Parathyroid adenoma (tissue), 2 donors: Measurements from ENCODE around the gene OARD1.
"Not testable (repeated sequence)": the region's sequence is repeated elsewhere in the genome, so short reads cannot be mapped to it uniquely, and the experiment has no call there.

Experiments used
- H2AFZ ChIP-seq: fragments of 300-600 bp; sonication (generic); one replicate; pipeline ENCODE4 v1.7.0; 2017; ENCODE audit warnings: antibody characterized with exemption, mild to moderate bottlenecking
- H3K27ac ChIP-seq: fragments of 300-600 bp; sonication (generic); one replicate; pipeline ENCODE4 v1.7.0; 2017
- H3K27me3 ChIP-seq: fragments of 300-600 bp; sonication (generic); one replicate; pipeline ENCODE4 v1.7.0; 2017; ENCODE audit warnings: low read length; ENCODE audit not compliant: control insufficient read depth, insufficient read depth
- H3K36me3 ChIP-seq: fragments of 300-600 bp; sonication (generic); one replicate; pipeline ENCODE4 v1.7.0; 2017; ENCODE audit warnings: low read length; ENCODE audit not compliant: control insufficient read depth, insufficient read depth
- H3K4me1 ChIP-seq: fragments of 300-600 bp; sonication (generic); one replicate; pipeline ENCODE4 v1.7.0; 2017; ENCODE audit warnings: control low read depth
- H3K4me2 ChIP-seq: fragments of 300-600 bp; sonication (generic); one replicate; pipeline ENCODE4 v1.7.0; 2017; ENCODE audit warnings: low read length
- H3K4me3 ChIP-seq: fragments of 300-600 bp; sonication (generic); one replicate; pipeline ENCODE4 v1.7.0; 2017; ENCODE audit warnings: low read depth, low read length
- H3K79me2 ChIP-seq: fragments of 300-600 bp; sonication (generic); one replicate; pipeline ENCODE4 v1.7.0; 2017; ENCODE audit warnings: control low read depth
- H3K9ac ChIP-seq: fragments of 300-600 bp; sonication (generic); one replicate; pipeline ENCODE4 v1.7.0; 2017; ENCODE audit warnings: mild to moderate bottlenecking
- H3K9me3 ChIP-seq: fragments of 300-600 bp; sonication (generic); one replicate; pipeline ENCODE4 v1.7.0; 2017; ENCODE audit warnings: low read length; ENCODE audit not compliant: control insufficient read depth
- TF ChIP-seq, protein P1 (sequence below): fragments of 300-600 bp; sonication (generic); IDR thresholded peaks from one replicate; pipeline ENCODE4 v1.7.0; 2017; ENCODE audit warnings: antibody characterized with exemption, mild to moderate bottlenecking
- donor health status: primary hyperparathyroidism.

OARD1 gene

GRCh38 chr6:41023114-41023513 is 49.0 kb downstream of the OARD1 start:
- Histone ChIP-seq H3K9me3 (no peaks in the 10 kb centered on the region), H3K36me3 (no peaks in the 10 kb centered on the region), H3K4me3 (no peak overlapping the region), H2AFZ (no peak overlapping the region), H3K4me1 (peaks cover 16% of the 10 kb centered on the region), H3K9ac (no peak overlapping the region), H3K27ac (no peak overlapping the region), H3K79me2 (no peaks in the 10 kb centered on the region), H3K4me2 (no peak overlapping the region), H3K27me3 (no peaks in the 10 kb centered on the region)
- TF ChIP-seq, protein P1, sequence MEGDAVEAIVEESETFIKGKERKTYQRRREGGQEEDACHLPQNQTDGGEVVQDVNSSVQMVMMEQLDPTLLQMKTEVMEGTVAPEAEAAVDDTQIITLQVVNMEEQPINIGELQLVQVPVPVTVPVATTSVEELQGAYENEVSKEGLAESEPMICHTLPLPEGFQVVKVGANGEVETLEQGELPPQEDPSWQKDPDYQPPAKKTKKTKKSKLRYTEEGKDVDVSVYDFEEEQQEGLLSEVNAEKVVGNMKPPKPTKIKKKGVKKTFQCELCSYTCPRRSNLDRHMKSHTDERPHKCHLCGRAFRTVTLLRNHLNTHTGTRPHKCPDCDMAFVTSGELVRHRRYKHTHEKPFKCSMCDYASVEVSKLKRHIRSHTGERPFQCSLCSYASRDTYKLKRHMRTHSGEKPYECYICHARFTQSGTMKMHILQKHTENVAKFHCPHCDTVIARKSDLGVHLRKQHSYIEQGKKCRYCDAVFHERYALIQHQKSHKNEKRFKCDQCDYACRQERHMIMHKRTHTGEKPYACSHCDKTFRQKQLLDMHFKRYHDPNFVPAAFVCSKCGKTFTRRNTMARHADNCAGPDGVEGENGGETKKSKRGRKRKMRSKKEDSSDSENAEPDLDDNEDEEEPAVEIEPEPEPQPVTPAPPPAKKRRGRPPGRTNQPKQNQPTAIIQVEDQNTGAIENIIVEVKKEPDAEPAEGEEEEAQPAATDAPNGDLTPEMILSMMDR: no peak

DNA sequence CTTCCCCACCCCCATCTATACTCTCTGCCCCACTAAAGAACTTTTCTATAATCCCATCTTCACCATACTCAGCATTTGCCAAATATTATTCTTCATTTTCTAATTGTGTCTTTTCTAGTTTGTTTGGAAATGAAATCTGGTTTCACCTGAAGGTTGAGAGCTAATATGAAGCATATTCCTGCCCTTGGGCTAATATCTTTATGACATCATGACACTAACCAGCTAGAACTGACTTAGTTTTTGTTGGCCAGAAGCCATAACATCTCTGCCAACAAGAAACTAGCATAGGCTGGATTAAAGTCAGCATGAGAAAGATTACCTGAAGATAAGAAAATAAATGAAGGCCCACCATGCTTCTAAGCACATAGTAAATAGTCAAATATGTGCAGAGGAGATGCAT is 49.9 kb downstream of the OARD1 start:
- no peak overlapping the region for H3K9ac ChIP-seq
- no peaks in the 10 kb centered on the region for H3K9me3 ChIP-seq
- H2AFZ ChIP-seq: no peak overlapping the region
- no peak overlapping the region for H3K4me2 ChIP-seq
- H3K36me3 ChIP-seq: no peaks in the 10 kb centered on the region
- no peak overlapping the region for H3K4me3 ChIP-seq
- H3K27me3 ChIP-seq: no peaks in the 10 kb centered on the region
- H3K27ac ChIP-seq: no peak overlapping the region
- no peaks in the 10 kb centered on the region for H3K79me2 ChIP-seq
- H3K4me1 ChIP-seq: peaks cover 10% of the 10 kb centered on the region
- TF ChIP-seq, protein P1: no peak

DNA sequence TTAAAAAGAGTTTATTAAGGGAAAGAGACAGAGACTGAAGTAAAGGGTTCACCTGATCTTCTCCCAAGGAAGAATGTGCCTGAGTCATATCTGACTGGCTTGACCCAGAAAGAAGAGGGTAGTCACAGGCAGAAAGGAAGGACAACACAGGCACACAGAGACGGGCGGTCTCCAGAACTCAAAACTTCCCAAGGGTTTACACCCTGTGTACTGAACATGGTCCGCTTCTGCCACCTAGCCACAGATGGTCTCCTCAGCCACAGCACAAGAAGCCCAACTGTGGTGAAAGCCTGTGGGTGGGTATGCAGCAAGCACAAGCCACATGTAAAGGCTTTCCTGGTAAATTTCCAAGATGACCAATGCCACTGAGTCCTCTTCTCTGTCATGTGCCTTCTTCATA is 50.3 kb downstream of the OARD1 start:
- H3K36me3 ChIP-seq: no peaks in the 10 kb centered on the region
- no peak overlapping the region for H3K4me2 ChIP-seq
- H3K4me3 ChIP-seq: no peak overlapping the region
- H3K27me3 ChIP-seq: no peaks in the 10 kb centered on the region
- TF ChIP-seq, protein P1: no peak
- H3K9ac ChIP-seq: no peak overlapping the region
- no peak overlapping the region for H3K27ac ChIP-seq
- H3K9me3 ChIP-seq: no peaks in the 10 kb centered on the region
- peaks cover 10% of the 10 kb centered on the region for H3K4me1 ChIP-seq
- no peaks in the 10 kb centered on the region for H3K79me2 ChIP-seq
- no peak overlapping the region for H2AFZ ChIP-seq

- Histone ChIP-seq H3K4me3 (no peak overlapping the region), H3K36me3 (no peaks in the 10 kb centered on the region), H3K4me2 (no peak overlapping the region), H3K4me1 (peaks cover 8% of the 10 kb centered on the region), H3K9me3 (no peaks in the 10 kb centered on the region), H2AFZ (no peak overlapping the region), H3K79me2 (no peaks in the 10 kb centered on the region), H3K27me3 (no peaks in the 10 kb centered on the region), H3K27ac (no peak overlapping the region), H3K9ac (no peak overlapping the region)
- TF ChIP-seq, protein P1: no peak
Measured at GRCh38 chr6:41017663-41018062, 54.5 kb downstream of the OARD1 start.

DNA sequence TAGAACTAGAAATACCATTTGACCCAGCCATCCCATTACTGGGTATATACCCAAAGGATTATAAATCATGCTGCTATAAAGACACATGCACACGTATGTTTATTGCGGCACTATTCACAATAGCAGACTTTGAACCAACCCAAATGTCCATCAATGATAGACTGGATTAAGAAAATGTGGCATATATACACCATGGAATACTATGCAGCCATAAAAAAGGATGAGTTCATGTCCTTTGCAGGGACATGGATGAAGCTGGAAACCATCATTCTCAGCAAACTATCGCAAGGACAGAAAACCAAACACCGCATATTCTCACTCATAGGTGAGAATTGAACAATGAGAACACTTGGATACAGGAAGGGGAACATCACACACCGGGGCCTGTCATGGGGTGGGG is 56.3 kb downstream of the OARD1 start:
- H3K36me3 ChIP-seq, H3K27ac ChIP-seq, H3K79me2 ChIP-seq, H3K4me2 ChIP-seq, H3K9ac ChIP-seq, H3K4me1 ChIP-seq, H2AFZ ChIP-seq, H3K27me3 ChIP-seq, H3K9me3 ChIP-seq, H3K4me3 ChIP-seq: not testable (repeated sequence)
